MM.1S (cell line): ENCODE data around the gene ITPR3.

Source experiments
- EZH2 ChIP-seq: fragments of 300-600 bp; sonication (generic); optimal IDR thresholded peaks from 2 replicates; pipeline ENCODE3; 2017; ENCODE audit warnings: low read depth, mild to moderate bottlenecking, antibody characterized with exemption, low read length, mixed read lengths
- EZH2phosphoT487 ChIP-seq: fragments of 300-600 bp; sonication (generic); IDR thresholded peaks from 2 replicates; pipeline ENCODE4 v1.6.1; 2018; ENCODE audit warnings: antibody characterized with exemption, low read length
- TF ChIP-seq, protein P1 (sequence below): fragments of 300-600 bp; sonication (generic); IDR thresholded peaks from 2 replicates; pipeline ENCODE4 v1.5.1; 2016; ENCODE audit warnings: antibody characterized with exemption, low read length, mixed read lengths

DNA sequence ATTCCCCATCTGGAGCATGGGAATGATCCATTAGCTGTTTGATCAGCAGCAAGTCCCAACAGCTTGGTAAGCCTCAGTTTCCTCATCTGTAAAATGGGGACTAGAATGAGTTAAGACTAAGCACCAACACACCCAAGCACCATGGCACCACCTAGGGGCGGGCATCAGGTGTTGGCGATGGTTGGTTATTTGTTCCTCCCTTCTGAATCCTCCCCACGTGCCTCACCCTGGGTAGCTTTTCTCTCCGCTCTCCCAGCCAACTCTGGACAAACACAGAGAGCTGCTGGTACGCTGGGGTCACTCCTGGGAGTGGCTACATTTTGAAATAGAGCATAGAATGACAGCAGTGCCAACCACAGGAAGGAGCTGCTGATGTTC, 13.3 kb upstream of the ITPR3 start:
- TF ChIP-seq, protein P1, sequence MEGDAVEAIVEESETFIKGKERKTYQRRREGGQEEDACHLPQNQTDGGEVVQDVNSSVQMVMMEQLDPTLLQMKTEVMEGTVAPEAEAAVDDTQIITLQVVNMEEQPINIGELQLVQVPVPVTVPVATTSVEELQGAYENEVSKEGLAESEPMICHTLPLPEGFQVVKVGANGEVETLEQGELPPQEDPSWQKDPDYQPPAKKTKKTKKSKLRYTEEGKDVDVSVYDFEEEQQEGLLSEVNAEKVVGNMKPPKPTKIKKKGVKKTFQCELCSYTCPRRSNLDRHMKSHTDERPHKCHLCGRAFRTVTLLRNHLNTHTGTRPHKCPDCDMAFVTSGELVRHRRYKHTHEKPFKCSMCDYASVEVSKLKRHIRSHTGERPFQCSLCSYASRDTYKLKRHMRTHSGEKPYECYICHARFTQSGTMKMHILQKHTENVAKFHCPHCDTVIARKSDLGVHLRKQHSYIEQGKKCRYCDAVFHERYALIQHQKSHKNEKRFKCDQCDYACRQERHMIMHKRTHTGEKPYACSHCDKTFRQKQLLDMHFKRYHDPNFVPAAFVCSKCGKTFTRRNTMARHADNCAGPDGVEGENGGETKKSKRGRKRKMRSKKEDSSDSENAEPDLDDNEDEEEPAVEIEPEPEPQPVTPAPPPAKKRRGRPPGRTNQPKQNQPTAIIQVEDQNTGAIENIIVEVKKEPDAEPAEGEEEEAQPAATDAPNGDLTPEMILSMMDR: peak; percentile 78
- no peak for TF ChIP-seq EZH2
- TF ChIP-seq EZH2phosphoT487: no peak
